GM18951 (cell line): ENCODE results near the gene PRDX6.
"Not testable (repeated sequence)": the region's sequence is repeated elsewhere in the genome, so short reads cannot be mapped to it uniquely, and the experiment has no call there.

Experiments
- POLR2A ChIP-seq: IDR thresholded peaks from 4 replicates; pipeline ENCODE4 v1.6.1; 2011; ENCODE audit warnings: mild to moderate bottlenecking; ENCODE audit not compliant: insufficient read length, insufficient read depth; ENCODE audit errors: extremely low read depth
- in situ Hi-C: fragments of 300-500 bp; cut with MboI; formaldehyde crosslinking; loops from one replicate; pipeline ENCODE4 v1.12.0; 2022; ENCODE audit warnings: low sequenced_read_pairs, mixed read lengths, inconsistent platforms; ENCODE audit not compliant: unreplicated experiment

The PRDX6 gene

GRCh38 chr1:173489929-173490328 is 12.8 kb downstream of the PRDX6 start:
- TF ChIP-seq POLR2A = no peak
- in situ Hi-C loops = no loop called here

- in situ Hi-C loops = no loop called here
- TF ChIP-seq POLR2A = no peak
These were observed 14.4 kb downstream of the PRDX6 start for GRCh38 chr1:173491508-173491907.

GRCh38 chr1:173493125-173493524 is 16.0 kb downstream of the PRDX6 start:
- in situ Hi-C loops = not testable (repeated sequence)

GRCh38 chr1:173495609-173496267 is 18.6 kb downstream of the PRDX6 start:
- in situ Hi-C loops = no loop called here
- TF ChIP-seq POLR2A = no peak

- no peak for TF ChIP-seq POLR2A
- in situ Hi-C loops = no loop called here
These were observed 19.7 kb downstream of the PRDX6 start for GRCh38 chr1:173496757-173497320.

- in situ Hi-C loops = no loop called here
- no peak for TF ChIP-seq POLR2A
These were observed 22.6 kb downstream of the PRDX6 start for GRCh38 chr1:173499729-173500128.

GRCh38 chr1:173502104-173502503 is 25.0 kb downstream of the PRDX6 start:
- no peak for TF ChIP-seq POLR2A
- in situ Hi-C loops = no loop called here

- no peak for TF ChIP-seq POLR2A
- in situ Hi-C loops = no loop called here
These were observed 26.3 kb downstream of the PRDX6 start for GRCh38 chr1:173503391-173503790.

- in situ Hi-C loops = no loop called here
- TF ChIP-seq POLR2A = no peak
These were observed 27.1 kb downstream of the PRDX6 start for GRCh38 chr1:173504268-173504667.

- TF ChIP-seq POLR2A = no peak
- in situ Hi-C loops = no loop called here
These were observed 28.3 kb downstream of the PRDX6 start for GRCh38 chr1:173505391-173505790.

- TF ChIP-seq POLR2A = no peak
- in situ Hi-C loops = no loop called here
These were observed 29.3 kb downstream of the PRDX6 start for GRCh38 chr1:173506437-173506836.

- in situ Hi-C loops = no loop called here
- no peak for TF ChIP-seq POLR2A
These were observed 30.2 kb downstream of the PRDX6 start for GRCh38 chr1:173507205-173507846.

GRCh38 chr1:173507847-173508209 is 30.7 kb downstream of the PRDX6 start:
- in situ Hi-C loops = no loop called here
- no peak for TF ChIP-seq POLR2A

- in situ Hi-C loops = no loop called here
- no peak for TF ChIP-seq POLR2A
These were observed 31.4 kb downstream of the PRDX6 start for GRCh38 chr1:173508541-173508940.
